Measurements from ENCODE around the gene NEGR1. TPM values are rescaled to one million over a fixed set of nuclear protein-coding genes. Genes with fewer than 3 reads are reported as not detected.

Gene NEGR1
- 83.2 and 84.0 TPM in 2 replicates for total RNA-seq

GRCh38 chr1:72282271-72283021, at the start of gene NEGR1:
TSS of gene NEGR1 (minus strand) at chr1:72282539.

Small RNA genes within 50 kb of the gene (small RNA-seq; reads per million reads assigned to genes)
- gene AL358453.1 (not detected), gene AL359821.1 (not detected)
